Posterior cingulate gyrus (tissue), 11 donors: ENCODE results near the gene OR8B8.
A peak's percentile ranks its signal among the peaks of the same experiment; 100 is the strongest.
"Not testable (repeated sequence)": the region's sequence is repeated elsewhere in the genome, so short reads cannot be mapped to it uniquely, and the experiment has no call there.

ENCODE experiments used
- DNase-seq, 10 donors: peaks; one replicate each; pipeline versions ENCODE4 v3.0.0 to v3.0.0-alpha.2; 2020 to 2021; ENCODE audit warnings: mixed read lengths in 3 of 10
- intact Hi-C: fragments of 100-400 bp; cut with DNase I; formaldehyde crosslinking; loops from one replicate; pipeline ENCODE4 v1.15.1; 2023

Gene OR8B8

DNA sequence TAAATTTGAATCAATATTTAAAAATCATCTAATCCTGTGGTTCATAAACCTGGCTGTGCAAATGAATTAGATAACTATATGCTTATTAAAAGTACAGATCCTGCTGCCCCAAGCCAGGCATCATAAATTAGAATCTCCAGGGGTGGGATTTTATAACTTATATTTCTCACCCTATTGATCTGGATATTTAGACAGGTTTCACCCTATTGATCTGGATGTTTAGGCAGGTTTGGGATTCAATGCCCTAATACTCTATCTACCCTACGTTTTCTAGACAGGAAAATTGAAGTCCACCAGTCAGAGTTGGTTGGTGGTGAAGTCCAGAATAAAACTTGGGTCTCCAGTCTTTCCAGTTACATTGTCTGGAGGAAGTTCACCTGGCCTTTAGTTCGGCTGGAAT lies 2.6 kb downstream of the OR8B8 start:
- intact Hi-C loops: no loop called here
- DNase-seq: no peak

GRCh38 chr11:124442442-124442841 lies 3.1 kb downstream of the OR8B8 start:
- no peak for DNase-seq
- intact Hi-C loops: no loop called here

- intact Hi-C loops: no loop called here
- no peak for DNase-seq
These were observed 4.0 kb downstream of the OR8B8 start for GRCh38 chr11:124441519-124441918.

DNA sequence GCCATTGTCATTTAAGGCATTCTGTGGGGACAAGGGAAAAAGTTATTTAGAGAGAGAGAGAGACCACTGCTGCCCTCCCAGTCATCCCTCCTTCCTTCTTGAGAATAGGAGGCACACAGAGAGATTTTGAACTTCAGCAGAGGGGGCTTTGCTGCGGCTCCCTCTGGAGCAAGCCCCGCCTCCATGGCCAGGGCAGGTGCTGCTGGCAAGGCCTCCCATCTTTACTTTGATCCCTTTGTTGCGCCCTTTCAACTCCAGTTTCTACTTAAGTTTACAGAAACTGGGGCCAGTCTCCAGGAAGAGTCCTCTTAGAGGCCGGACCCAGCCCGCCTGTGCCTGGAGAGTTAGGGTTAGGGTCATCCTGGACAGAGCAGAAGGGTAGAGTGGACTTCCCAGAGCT lies 4.4 kb downstream of the OR8B8 start:
- DNase-seq: peak in 1 of 10 donors; percentile 50
- intact Hi-C loops: no loop called here

GRCh38 chr11:124440608-124441007 lies 4.9 kb downstream of the OR8B8 start:
- peak in 1 of 10 donors; percentile 60 for DNase-seq
- intact Hi-C loops: no loop called here

DNA sequence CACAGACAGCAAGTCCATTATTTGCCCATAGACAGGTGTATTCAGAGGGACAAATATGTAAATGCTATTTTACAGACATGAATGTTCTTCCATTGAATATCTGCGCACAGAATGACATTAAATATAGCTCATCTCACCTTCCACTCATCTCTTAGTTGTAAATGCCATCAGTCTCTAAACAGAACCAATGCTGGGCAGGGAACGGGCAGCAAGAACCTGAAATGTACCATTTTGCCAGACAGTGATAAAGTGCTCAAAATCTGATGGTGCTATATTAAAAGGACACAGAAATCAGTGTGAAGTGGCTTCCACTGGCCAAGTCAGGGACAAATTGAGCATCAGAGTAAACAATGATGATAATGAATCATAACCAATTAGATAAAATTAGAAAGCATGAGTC lies 10.8 kb downstream of the OR8B8 start:
- no peak for DNase-seq
- intact Hi-C loops: no loop called here

GRCh38 chr11:124429599-124429998 lies 15.9 kb downstream of the OR8B8 start:
- DNase-seq: no peak
- intact Hi-C loops: no loop called here

DNA sequence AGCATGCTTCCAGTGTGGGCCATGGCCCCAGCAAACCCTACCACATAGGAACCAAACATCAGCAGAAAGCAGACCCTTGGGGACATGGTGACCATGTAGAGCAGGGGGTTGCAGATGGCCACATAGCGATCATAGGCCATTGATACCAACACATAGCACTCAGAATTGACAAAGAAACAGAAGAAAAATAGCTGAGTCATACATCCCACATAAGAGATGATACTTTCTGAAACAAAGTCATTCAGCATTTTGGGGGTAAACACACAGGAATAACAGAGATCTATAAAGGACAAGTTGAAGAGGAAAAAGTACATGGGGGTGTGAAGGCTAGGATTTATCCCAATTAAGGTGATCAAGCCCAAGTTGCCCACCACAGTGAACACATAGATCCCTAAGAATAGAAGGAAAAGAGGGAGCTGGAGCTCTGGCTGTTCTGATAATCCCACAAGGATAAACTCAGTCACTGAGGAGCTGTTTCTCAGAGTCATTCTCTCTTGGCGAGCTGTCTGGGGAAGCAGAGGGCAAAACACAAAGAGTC lies 21.0 kb downstream of the OR8B8 start, which contains the start of gene OR8B4:
Gene OR8B4, minus strand, starts transcription at position 488 of the 538 bp plus-strand sequence. Its CDS starts 0 bp downstream, at position 488.
- intact Hi-C loops: no loop called here
- no peak for DNase-seq

- intact Hi-C loops: no loop called here
- no peak for DNase-seq
These were observed 24.5 kb downstream of the OR8B8 start for GRCh38 chr11:124421043-124421442.

GRCh38 chr11:124415356-124415923 lies 30.1 kb downstream of the OR8B8 start:
- intact Hi-C loops: loop anchor here (2.0 kb wide), 1 partner anchor 171 kb away; no protein-coding TSS in a partner anchor
- no peak for DNase-seq

GRCh38 chr11:124409906-124410305 lies 35.6 kb downstream of the OR8B8 start:
- no peak for DNase-seq
- intact Hi-C loops: loop anchor here (10.0 kb wide), 1 partner anchor 355 kb away; the partner anchor contains the start of gene ESAM

- DNase-seq: no peak
- intact Hi-C loops: loop anchor here (10.0 kb wide), 1 partner anchor 359 kb away; the partner anchor contains the start of gene ESAM
These were observed 39.9 kb downstream of the OR8B8 start for GRCh38 chr11:124405581-124405980.

GRCh38 chr11:124403186-124403585 lies 42.3 kb downstream of the OR8B8 start:
- not testable (repeated sequence) for DNase-seq

DNA sequence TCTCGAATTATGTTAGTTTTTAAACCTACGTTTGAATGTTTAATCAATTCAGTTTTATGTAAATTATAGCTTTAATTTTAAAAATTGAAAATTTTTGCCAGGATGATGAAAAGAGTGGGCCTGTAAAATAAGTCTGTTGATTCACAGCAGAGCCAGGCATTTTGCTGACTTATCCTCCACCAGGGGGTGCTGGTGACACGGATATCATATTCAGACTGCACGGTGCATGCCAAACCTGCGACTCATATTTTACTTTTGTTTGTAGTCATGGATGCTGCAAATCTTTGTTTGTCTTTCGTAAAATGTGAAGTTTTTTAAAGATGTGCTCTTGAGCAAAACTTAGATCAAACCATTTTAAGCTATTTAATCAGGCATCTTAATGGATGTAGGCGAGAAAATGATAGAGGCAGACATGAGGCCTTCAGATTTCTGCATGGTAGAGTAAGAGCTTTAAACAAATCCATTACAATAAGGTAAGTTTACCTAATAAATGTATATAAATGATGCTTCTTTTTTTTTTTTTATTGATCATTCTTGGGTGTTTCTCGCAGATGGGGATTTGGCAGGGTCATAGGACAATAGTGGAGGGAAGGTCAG lies 43.1 kb downstream of the OR8B8 start:
- peak; percentile 19 to 92 (median 69) for DNase-seq
- intact Hi-C loops: loop anchor here (10.0 kb wide), 1 partner anchor 362 kb away; the partner anchor contains the start of gene ESAM

More at GRCh38 chr11:124403186-124403585, 42.3 kb downstream of the OR8B8 start:
- intact Hi-C loops: loop anchor here (10.0 kb wide), 1 partner anchor 362 kb away; the partner anchor contains the start of gene ESAM

DNA sequence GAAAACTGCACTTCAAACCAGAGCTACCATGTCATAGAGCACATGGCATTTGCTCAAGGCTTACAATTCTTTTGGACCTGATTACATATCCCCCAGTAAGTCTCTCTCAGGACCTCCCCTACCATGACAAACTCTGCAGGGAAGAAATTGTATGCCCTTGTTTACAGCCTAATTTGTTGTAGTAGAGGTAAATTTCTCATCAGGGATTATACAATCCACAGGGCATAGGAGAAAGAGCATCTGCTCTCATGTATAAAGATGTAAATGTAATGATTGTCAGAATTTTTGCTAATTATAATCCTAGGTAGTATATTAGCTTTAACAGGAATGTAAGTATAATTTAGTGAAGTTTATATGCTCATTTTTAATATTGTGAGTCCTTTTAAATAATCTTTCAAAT lies 46.6 kb downstream of the OR8B8 start, which contains the start of gene OR8B3:
Gene OR8B3, minus strand, starts transcription at position 101 of the 400 bp plus-strand sequence. CDS start 1,673 bp downstream, outside the sequence.
- intact Hi-C loops: no loop called here
- no peak for DNase-seq

- DNase-seq, intact Hi-C loops: not testable (repeated sequence)
These were observed 48.6 kb downstream of the OR8B8 start for GRCh38 chr11:124396847-124397246.

DNA sequence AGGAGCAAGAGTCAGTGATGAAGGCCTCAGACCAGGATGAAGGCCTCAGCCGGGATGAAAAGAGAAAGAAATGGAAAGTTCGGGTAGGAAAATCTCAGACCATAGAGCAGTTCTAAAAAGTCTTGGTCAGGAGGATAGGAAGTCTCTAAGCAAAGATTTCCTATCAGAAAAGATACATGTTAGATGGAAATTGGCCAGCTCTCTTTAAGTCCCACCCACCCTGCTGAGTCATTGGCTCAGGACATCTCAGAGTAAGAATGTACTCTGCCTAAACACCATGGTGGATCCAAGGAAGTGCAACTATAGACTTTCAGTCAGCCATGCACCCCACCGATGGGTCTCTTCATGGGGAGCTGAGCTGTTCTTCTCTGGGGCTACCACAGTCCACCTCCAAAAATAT lies 51.1 kb downstream of the OR8B8 start:
- no peak for DNase-seq
- intact Hi-C loops: no loop called here
